CD4-positive, alpha-beta T cell treated with Interleukin-2 at 100 ng/mL for 4 hours (primary cell): ENCODE data around the gene SLK.

ENCODE experiments used
- DNase-seq: peaks from one replicate; pipeline ENCODE4 v3.0.0-alpha.2; 2020; ENCODE audit warnings: low spot score

SLK gene

GRCh38 chr10:103941801-103942200 lies 25.1 kb upstream of the SLK start:
- DNase-seq: no peak

GRCh38 chr10:103942866-103943265 lies 24.1 kb upstream of the SLK start:
- DNase-seq: no peak

GRCh38 chr10:103947799-103948516 lies 19.0 kb upstream of the SLK start:
- DNase-seq: no peak

- DNase-seq: no peak
These were observed 17.2 kb upstream of the SLK start for GRCh38 chr10:103949728-103950127.

GRCh38 chr10:103951183-103951582 lies 15.8 kb upstream of the SLK start:
- DNase-seq: no peak

- no peak for DNase-seq
These were observed 15.0 kb upstream of the SLK start for GRCh38 chr10:103951942-103952341.

- no peak for DNase-seq
These were observed 12.4 kb upstream of the SLK start for GRCh38 chr10:103954543-103954942.

GRCh38 chr10:103958996-103959395 lies 7.9 kb upstream of the SLK start:
- no peak for DNase-seq

- no peak for DNase-seq
These were observed 6.8 kb upstream of the SLK start for GRCh38 chr10:103960103-103960502.

- DNase-seq: no peak
These were observed 620 bp downstream of the SLK start for GRCh38 chr10:103967448-103968071.

GRCh38 chr10:103968441-103969391 lies 1.8 kb downstream of the SLK start:
- DNase-seq: no peak

- DNase-seq: no peak
These were observed 2.5 kb downstream of the SLK start for GRCh38 chr10:103969436-103969835.

- no peak for DNase-seq
These were observed 3.1 kb downstream of the SLK start for GRCh38 chr10:103969857-103970627.

- no peak for DNase-seq
These were observed 8.2 kb downstream of the SLK start for GRCh38 chr10:103975169-103975568.

GRCh38 chr10:103977204-103977603 lies 10.3 kb downstream of the SLK start:
- no peak for DNase-seq

GRCh38 chr10:103979530-103979929 lies 12.6 kb downstream of the SLK start:
- DNase-seq: no peak

- DNase-seq: no peak
These were observed 13.5 kb downstream of the SLK start for GRCh38 chr10:103980288-103980906.

- no peak for DNase-seq
These were observed 15.7 kb downstream of the SLK start for GRCh38 chr10:103982639-103983038.

- peak; percentile 52 for DNase-seq
These were observed 16.5 kb downstream of the SLK start for GRCh38 chr10:103983367-103983911.

GRCh38 chr10:103985726-103986125 lies 18.8 kb downstream of the SLK start:
- no peak for DNase-seq

GRCh38 chr10:103986360-103986759 lies 19.4 kb downstream of the SLK start:
- peak; percentile 44 for DNase-seq
